ENCODE measurements around the gene HECTD1.
"Not testable (repeated sequence)": the region's sequence is repeated elsewhere in the genome, so short reads cannot be mapped to it uniquely, and the experiment has no call there.

HECTD1 gene

GRCh38 chr14:31190219-31190603 lies 17.4 kb downstream of the HECTD1 start:
- no peaks in the 10 kb centered on the region for H3K9me3 Mint-ChIP-seq
- H3K27me3 Mint-ChIP-seq = no peaks in the 10 kb centered on the region
- H3K4me3 Mint-ChIP-seq = no peak overlapping the region
- H3K27ac Mint-ChIP-seq = no peak overlapping the region
- peaks cover 31% of the 10 kb centered on the region for H3K36me3 Mint-ChIP-seq
- H3K4me1 Mint-ChIP-seq = peaks cover 35% of the 10 kb centered on the region
- ATAC-seq = no peak

- H3K36me3 Mint-ChIP-seq = peaks cover 35% of the 10 kb centered on the region
- H3K4me3 Mint-ChIP-seq = no peak overlapping the region
- no peaks in the 10 kb centered on the region for H3K27me3 Mint-ChIP-seq
- ATAC-seq = no peak
- H3K27ac Mint-ChIP-seq = peak overlapping the region; percentile 1
- no peaks in the 10 kb centered on the region for H3K9me3 Mint-ChIP-seq
- H3K4me1 Mint-ChIP-seq = peaks cover 35% of the 10 kb centered on the region
Observed at GRCh38 chr14:31189346-31190218, 18.0 kb downstream of the HECTD1 start.

GRCh38 chr14:31188744-31189143 lies 18.8 kb downstream of the HECTD1 start:
- Mint-ChIP-seq H3K27me3 (no peaks in the 10 kb centered on the region), H3K27ac (peak overlapping the region; percentile 1), H3K4me1 (peaks cover 35% of the 10 kb centered on the region), H3K9me3 (no peaks in the 10 kb centered on the region), H3K36me3 (peaks cover 35% of the 10 kb centered on the region), H3K4me3 (no peak overlapping the region)
- ATAC-seq = no peak

- Mint-ChIP-seq H3K4me1 (peaks cover 12% of the 10 kb centered on the region), H3K36me3 (peaks cover 26% of the 10 kb centered on the region)
- not testable (repeated sequence) for H3K4me3 Mint-ChIP-seq, H3K27ac Mint-ChIP-seq, H3K9me3 Mint-ChIP-seq, H3K27me3 Mint-ChIP-seq, ATAC-seq
Observed at GRCh38 chr14:31182016-31182415, 25.6 kb downstream of the HECTD1 start.

- no peaks in the 10 kb centered on the region for H3K9me3 Mint-ChIP-seq
- no peak for ATAC-seq
- H3K4me1 Mint-ChIP-seq = peaks cover 11% of the 10 kb centered on the region
- no peak overlapping the region for H3K4me3 Mint-ChIP-seq
- H3K27me3 Mint-ChIP-seq = no peaks in the 10 kb centered on the region
- no peak overlapping the region for H3K27ac Mint-ChIP-seq
- H3K36me3 Mint-ChIP-seq = peaks cover 28% of the 10 kb centered on the region
Observed at GRCh38 chr14:31181271-31181670, 26.3 kb downstream of the HECTD1 start.

GRCh38 chr14:31180299-31181051 lies 27.1 kb downstream of the HECTD1 start:
- no peak overlapping the region for H3K4me3 Mint-ChIP-seq
- no peaks in the 10 kb centered on the region for H3K9me3 Mint-ChIP-seq
- no peaks in the 10 kb centered on the region for H3K27me3 Mint-ChIP-seq
- H3K36me3 Mint-ChIP-seq = peaks cover 20% of the 10 kb centered on the region
- H3K27ac Mint-ChIP-seq = peak overlapping the region; percentile 46
- no peak for ATAC-seq
- H3K4me1 Mint-ChIP-seq = peaks cover 4% of the 10 kb centered on the region

GRCh38 chr14:31174433-31174832 lies 33.2 kb downstream of the HECTD1 start:
- Mint-ChIP-seq H3K9me3 (no peaks in the 10 kb centered on the region), H3K4me1 (no peaks in the 10 kb centered on the region), H3K27ac (no peak overlapping the region), H3K4me3 (no peak overlapping the region), H3K36me3 (peaks cover 46% of the 10 kb centered on the region), H3K27me3 (no peaks in the 10 kb centered on the region)
- no peak for ATAC-seq

GRCh38 chr14:31173120-31173837 lies 34.3 kb downstream of the HECTD1 start:
- Mint-ChIP-seq H3K9me3 (no peaks in the 10 kb centered on the region), H3K27me3 (no peaks in the 10 kb centered on the region), H3K4me3 (no peak overlapping the region), H3K4me1 (no peaks in the 10 kb centered on the region), H3K36me3 (peaks cover 49% of the 10 kb centered on the region), H3K27ac (no peak overlapping the region)
- no peak for ATAC-seq

GRCh38 chr14:31172084-31172483 lies 35.5 kb downstream of the HECTD1 start:
- no peak for ATAC-seq
- no peak overlapping the region for H3K27ac Mint-ChIP-seq
- peaks cover 48% of the 10 kb centered on the region for H3K36me3 Mint-ChIP-seq
- H3K27me3 Mint-ChIP-seq = no peaks in the 10 kb centered on the region
- H3K4me1 Mint-ChIP-seq = no peaks in the 10 kb centered on the region
- no peaks in the 10 kb centered on the region for H3K9me3 Mint-ChIP-seq
- H3K4me3 Mint-ChIP-seq = no peak overlapping the region

GRCh38 chr14:31170411-31170810 lies 37.2 kb downstream of the HECTD1 start:
- Mint-ChIP-seq H3K27ac (no peak overlapping the region), H3K4me1 (no peaks in the 10 kb centered on the region), H3K36me3 (peaks cover 55% of the 10 kb centered on the region), H3K4me3 (no peak overlapping the region), H3K9me3 (no peaks in the 10 kb centered on the region), H3K27me3 (no peaks in the 10 kb centered on the region)
- ATAC-seq = no peak

GRCh38 chr14:31169877-31170276 lies 37.7 kb downstream of the HECTD1 start:
- Mint-ChIP-seq H3K27me3 (no peaks in the 10 kb centered on the region), H3K4me1 (no peaks in the 10 kb centered on the region), H3K4me3 (no peak overlapping the region), H3K27ac (no peak overlapping the region), H3K36me3 (peaks cover 60% of the 10 kb centered on the region), H3K9me3 (no peaks in the 10 kb centered on the region)
- ATAC-seq = no peak

- Mint-ChIP-seq H3K27ac (no peak overlapping the region), H3K9me3 (no peaks in the 10 kb centered on the region), H3K4me3 (no peak overlapping the region), H3K36me3 (peaks cover 53% of the 10 kb centered on the region), H3K27me3 (no peaks in the 10 kb centered on the region), H3K4me1 (no peaks in the 10 kb centered on the region)
- ATAC-seq = no peak
Observed at GRCh38 chr14:31167032-31167431, 40.6 kb downstream of the HECTD1 start.

GRCh38 chr14:31166271-31166561 lies 41.4 kb downstream of the HECTD1 start:
- Mint-ChIP-seq H3K4me3 (no peak overlapping the region), H3K36me3 (peaks cover 61% of the 10 kb centered on the region), H3K9me3 (no peaks in the 10 kb centered on the region), H3K27ac (no peak overlapping the region), H3K4me1 (no peaks in the 10 kb centered on the region), H3K27me3 (no peaks in the 10 kb centered on the region)
- no peak for ATAC-seq

- no peaks in the 10 kb centered on the region for H3K27me3 Mint-ChIP-seq
- no peak overlapping the region for H3K27ac Mint-ChIP-seq
Observed at GRCh38 chr14:31164115-31164514, 43.5 kb downstream of the HECTD1 start.

GRCh38 chr14:31162910-31163649 lies 44.5 kb downstream of the HECTD1 start:
- no peak overlapping the region for H3K27ac Mint-ChIP-seq
- ATAC-seq = no peak

More at GRCh38 chr14:31164115-31164514, 43.5 kb downstream of the HECTD1 start:
- H3K9me3 Mint-ChIP-seq = no peaks in the 10 kb centered on the region
- no peak for ATAC-seq
- no peak overlapping the region for H3K4me3 Mint-ChIP-seq
- peaks cover 44% of the 10 kb centered on the region for H3K36me3 Mint-ChIP-seq
- H3K4me1 Mint-ChIP-seq = no peaks in the 10 kb centered on the region

More at GRCh38 chr14:31162910-31163649, 44.5 kb downstream of the HECTD1 start:
- no peaks in the 10 kb centered on the region for H3K4me1 Mint-ChIP-seq
- peaks cover 40% of the 10 kb centered on the region for H3K36me3 Mint-ChIP-seq
- no peaks in the 10 kb centered on the region for H3K27me3 Mint-ChIP-seq
- no peak overlapping the region for H3K4me3 Mint-ChIP-seq
- no peaks in the 10 kb centered on the region for H3K9me3 Mint-ChIP-seq
